Measurements from ENCODE around the gene NEK9.

- TF ChIP-seq, protein P1, sequence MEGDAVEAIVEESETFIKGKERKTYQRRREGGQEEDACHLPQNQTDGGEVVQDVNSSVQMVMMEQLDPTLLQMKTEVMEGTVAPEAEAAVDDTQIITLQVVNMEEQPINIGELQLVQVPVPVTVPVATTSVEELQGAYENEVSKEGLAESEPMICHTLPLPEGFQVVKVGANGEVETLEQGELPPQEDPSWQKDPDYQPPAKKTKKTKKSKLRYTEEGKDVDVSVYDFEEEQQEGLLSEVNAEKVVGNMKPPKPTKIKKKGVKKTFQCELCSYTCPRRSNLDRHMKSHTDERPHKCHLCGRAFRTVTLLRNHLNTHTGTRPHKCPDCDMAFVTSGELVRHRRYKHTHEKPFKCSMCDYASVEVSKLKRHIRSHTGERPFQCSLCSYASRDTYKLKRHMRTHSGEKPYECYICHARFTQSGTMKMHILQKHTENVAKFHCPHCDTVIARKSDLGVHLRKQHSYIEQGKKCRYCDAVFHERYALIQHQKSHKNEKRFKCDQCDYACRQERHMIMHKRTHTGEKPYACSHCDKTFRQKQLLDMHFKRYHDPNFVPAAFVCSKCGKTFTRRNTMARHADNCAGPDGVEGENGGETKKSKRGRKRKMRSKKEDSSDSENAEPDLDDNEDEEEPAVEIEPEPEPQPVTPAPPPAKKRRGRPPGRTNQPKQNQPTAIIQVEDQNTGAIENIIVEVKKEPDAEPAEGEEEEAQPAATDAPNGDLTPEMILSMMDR (IDR thresholded peaks at IDR 0.05) = no peak
- TF ChIP-seq POLR2AphosphoS5 (IDR thresholded peaks at IDR 0.05) (no peak), EP300 (IDR thresholded peaks at IDR 0.05) (no peak)
These were observed 56.5 kb downstream of the NEK9 start for GRCh38 chr14:75070383-75070782.

Data from upper lobe of left lung (tissue), 4 donors.